Measurements from ENCODE around the gene FDX2.
A peak's percentile ranks its signal among the peaks of the same experiment; 100 is the strongest.

The FDX2 gene

GRCh38 chr19:10299545-10300458 lies 16.0 kb downstream of the FDX2 start:
- no peak for DNase-seq (ENCODE audit: low read depth)

DNA sequence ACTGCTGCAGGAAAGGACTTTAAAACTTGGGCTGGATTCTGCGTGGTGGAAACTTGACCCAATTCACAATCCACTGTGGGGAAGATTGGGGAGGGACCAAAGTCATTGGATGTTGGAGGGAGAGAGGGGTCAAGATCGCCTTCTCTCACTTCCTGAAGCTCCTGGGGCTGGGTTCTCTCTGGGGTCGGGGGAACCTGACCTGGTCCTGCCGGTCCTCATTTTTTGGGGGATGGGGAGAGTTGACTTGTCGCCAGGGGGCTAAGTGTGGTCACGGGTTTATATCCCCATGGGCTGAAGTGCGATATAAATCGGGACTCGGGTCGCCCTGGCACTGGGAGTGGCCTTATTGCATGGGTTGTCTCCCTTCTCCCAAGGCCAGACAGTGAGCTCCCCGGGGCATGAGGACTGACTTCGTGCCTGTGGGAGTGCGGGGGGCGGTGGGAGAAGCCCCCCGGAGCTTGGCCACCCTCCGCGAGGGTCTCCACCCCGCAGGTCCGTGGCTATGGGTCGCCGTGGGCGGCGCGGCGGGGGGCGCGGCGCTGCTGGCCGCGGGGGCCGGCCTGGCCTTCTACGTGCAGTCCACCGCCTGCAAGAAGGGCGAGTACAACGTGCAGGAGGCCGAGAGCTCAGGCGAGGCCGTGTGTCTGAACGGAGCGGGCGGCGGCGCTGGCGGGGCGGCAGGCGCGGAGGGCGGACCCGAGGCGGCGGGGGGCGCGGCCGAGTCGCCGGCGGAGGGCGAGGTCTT lies 19.8 kb downstream of the FDX2 start:
- DNase-seq (ENCODE audit: low read depth), result no peak

GRCh38 chr19:10295305-10295846 lies 20.4 kb downstream of the FDX2 start:
- DNase-seq (ENCODE audit: low read depth), result no peak

DNA sequence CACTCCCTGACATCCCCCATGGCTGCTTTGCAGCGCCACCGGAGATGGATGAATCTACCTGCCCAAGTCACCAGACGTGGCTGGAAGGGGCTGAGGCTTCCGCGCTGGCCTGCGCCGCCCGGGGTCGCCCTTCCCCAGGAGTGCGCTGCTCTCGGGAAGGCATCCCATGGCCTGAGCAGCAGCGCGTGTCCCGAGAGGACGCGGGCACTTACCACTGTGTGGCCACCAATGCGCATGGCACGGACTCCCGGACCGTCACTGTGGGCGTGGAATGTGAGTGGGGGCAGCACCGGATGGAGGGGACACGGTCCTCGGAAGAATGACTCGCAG lies 21.5 kb downstream of the FDX2 start:
- DNase-seq (ENCODE audit: low read depth), result no peak

GRCh38 chr19:10293637-10294367 lies 22.0 kb downstream of the FDX2 start:
- DNase-seq (ENCODE audit: low read depth), result no peak

DNA sequence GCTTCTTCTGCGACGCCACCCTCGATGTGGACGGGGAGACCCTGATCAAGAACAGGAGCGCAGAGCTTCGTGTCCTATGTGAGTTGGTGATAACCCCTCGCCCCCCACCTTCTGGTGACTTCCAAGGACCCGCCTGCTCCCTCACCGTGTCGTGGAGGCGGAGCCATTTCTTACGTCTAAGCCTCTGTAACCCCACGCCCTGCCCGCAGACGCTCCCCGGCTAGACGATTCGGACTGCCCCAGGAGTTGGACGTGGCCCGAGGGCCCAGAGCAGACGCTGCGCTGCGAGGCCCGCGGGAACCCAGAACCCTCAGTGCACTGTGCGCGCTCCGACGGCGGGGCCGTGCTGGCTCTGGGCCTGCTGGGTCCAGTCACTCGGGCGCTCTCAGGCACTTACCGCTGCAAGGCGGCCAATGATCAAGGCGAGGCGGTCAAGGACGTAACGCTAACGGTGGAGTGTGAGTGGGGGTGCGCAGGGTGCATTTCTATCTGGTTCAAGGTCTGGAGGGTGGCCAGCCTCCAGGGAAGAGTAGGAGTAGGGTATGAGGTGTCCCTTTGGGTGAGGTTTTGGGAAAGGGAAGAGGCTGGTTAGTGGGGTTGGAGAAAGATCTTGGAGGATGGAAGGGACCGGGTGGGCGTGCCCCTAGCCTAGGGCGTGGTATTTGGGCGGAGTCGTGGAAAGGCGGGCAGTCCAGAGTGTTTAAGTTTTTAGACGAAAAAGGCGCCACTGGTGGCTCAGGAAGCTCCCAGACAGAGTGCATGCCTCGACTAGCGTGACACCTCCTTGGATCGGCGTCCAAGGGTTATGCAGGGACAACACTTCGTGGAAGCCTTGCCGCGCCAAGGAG lies 22.8 kb downstream of the FDX2 start:
- no peak for DNase-seq (ENCODE audit: low read depth)

DNA sequence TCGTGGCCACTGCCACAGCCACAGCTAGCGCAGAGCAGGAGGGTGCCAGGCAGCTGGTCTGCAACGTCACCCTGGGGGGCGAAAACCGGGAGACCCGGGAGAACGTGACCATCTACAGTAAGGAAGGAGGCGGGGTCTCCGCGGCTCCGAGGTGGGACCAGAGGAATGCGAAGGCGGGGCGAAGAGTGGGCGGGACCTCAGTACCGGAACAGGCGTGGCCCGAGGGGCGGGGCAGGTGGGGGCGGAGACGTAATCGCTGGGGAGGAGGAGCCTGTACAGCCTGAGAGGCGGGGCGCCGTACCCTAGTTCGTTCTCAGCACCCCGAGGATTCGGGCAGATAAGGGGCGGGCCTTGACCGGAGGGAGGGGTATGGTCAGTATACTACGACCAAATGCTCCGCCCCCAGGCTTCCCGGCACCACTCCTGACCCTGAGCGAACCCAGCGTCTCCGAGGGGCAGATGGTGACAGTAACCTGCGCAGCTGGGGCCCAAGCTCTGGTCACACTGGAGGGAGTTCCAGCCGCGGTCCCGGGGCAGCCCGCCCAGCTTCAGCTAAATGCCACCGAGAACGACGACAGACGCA lies 23.5 kb downstream of the FDX2 start:
- peak; percentile 57 for DNase-seq (ENCODE audit: low read depth)

- DNase-seq (ENCODE audit: low read depth), result no peak
Measured at GRCh38 chr19:10291554-10292205, 24.1 kb downstream of the FDX2 start.

- DNase-seq (ENCODE audit: low read depth), result no peak
Measured at GRCh38 chr19:10290876-10291553, 24.8 kb downstream of the FDX2 start.

GRCh38 chr19:10290357-10290875 lies 25.4 kb downstream of the FDX2 start:
- DNase-seq (ENCODE audit: low read depth), result no peak

DNA sequence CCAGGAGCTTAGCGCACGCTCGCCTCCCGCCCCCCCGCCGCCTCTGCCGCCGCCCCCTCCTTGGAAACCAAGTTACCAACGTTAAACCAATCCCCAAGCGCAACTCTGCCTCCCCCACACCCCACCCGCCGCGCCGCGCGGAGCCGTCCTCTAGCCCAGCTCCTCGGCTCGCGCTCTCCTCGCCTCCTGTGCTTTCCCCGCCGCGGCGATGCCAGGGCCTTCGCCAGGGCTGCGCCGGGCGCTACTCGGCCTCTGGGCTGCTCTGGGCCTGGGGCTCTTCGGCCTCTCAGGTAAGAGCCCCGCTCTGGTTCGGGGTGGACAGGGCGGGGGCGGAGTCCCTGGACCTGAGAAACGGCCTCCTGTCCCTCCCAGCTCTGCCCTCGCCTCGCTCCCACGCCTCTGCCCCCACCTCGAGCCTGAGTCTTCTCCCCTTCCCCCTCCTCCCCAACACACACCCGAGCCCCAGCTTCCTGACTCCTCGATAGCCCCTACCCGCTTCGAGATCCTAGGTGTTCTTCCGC lies 25.9 kb downstream of the FDX2 start, which contains the start of gene ICAM5:
Gene ICAM5 (plus strand): TSS at position 117 of the 521 bp plus-strand sequence. CDS start 92 bp downstream, at position 209.
- DNase-seq (ENCODE audit: low read depth), result no peak

DNA sequence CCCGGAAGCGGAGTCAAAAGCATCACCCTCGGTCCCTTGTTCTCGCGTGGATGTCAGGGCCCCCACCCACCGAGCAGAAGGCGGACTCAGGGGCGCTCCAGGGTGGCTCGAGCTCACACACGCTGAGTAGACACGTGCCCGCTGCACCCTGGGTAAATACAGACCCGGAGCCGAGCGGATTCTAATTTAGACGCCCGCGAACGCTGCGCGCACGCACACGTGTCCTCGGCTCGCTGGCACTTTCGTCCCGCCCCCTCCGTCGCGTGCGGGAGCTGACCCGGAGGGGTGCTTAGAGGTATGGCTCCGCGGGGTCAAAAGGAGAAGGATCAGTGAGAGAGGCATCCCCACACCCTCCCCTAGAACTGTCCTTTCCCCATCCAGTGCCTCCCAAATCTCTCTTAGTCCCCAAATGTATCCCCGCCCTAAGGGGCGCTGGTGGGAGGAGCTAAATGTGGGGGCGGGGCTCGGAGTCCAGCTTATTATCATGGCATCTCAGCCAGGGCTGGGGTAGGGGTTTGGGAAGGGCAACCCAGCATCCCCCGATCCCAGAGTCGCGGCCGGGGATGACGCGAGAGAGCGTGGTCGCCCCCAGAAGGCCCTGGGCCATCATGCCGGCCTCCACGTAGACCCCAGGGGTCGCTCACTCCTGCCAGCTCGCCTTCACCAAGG lies 26.5 kb downstream of the FDX2 start:
- DNase-seq (ENCODE audit: low read depth), result peak; percentile 52

GRCh38 chr19:10288662-10289166 lies 27.1 kb downstream of the FDX2 start:
- DNase-seq (ENCODE audit: low read depth), result no peak

DNA sequence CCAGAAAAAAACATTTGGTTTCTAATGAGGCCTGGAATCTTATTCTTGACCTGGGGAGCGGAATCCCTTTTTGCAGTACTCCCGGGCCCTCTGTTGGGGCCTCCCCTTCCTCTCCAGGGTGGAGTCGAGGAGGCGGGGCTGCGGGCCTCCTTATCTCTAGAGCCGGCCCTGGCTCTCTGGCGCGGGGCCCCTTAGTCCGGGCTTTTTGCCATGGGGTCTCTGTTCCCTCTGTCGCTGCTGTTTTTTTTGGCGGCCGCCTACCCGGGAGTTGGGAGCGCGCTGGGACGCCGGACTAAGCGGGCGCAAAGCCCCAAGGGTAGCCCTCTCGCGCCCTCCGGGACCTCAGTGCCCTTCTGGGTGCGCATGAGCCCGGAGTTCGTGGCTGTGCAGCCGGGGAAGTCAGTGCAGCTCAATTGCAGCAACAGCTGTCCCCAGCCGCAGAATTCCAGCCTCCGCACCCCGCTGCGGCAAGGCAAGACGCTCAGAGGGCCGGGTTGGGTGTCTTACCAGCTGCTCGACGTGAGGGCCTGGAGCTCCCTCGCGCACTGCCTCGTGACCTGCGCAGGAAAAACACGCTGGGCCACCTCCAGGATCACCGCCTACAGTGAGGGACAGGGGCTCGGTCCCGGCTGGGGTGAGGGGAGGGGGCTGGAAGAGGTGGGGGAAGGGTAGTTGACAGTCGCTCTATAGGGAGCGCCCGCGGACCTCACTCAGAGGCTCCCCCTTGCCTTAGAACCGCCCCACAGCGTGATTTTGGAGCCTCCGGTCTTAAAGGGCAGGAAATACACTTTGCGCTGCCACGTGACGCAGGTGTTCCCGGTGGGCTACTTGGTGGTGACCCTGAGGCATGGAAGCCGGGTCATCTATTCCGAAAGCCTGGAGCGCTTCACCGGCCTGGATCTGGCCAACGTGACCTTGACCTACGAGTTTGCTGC lies 28.7 kb downstream of the FDX2 start, which contains the start of gene ICAM4:
Gene ICAM4 (plus strand): TSS at position 153 of the 935 bp plus-strand sequence. CDS start 58 bp downstream, at position 211.
- no peak for DNase-seq (ENCODE audit: low read depth)

GRCh38 chr19:10285393-10285792 lies 30.4 kb downstream of the FDX2 start:
- no peak for DNase-seq (ENCODE audit: low read depth)

GRCh38 chr19:10284960-10285278 lies 30.9 kb downstream of the FDX2 start:
- DNase-seq (ENCODE audit: low read depth), result no peak

Data from stimulated activated CD8-positive, alpha-beta memory T cell treated with anti-CD3 and anti-CD28 coated beads, Interleukin-4, amount 100 ng/mL, for 24 hours (primary cell).